ENCODE measurements around the gene TPRG1L.

DNA sequence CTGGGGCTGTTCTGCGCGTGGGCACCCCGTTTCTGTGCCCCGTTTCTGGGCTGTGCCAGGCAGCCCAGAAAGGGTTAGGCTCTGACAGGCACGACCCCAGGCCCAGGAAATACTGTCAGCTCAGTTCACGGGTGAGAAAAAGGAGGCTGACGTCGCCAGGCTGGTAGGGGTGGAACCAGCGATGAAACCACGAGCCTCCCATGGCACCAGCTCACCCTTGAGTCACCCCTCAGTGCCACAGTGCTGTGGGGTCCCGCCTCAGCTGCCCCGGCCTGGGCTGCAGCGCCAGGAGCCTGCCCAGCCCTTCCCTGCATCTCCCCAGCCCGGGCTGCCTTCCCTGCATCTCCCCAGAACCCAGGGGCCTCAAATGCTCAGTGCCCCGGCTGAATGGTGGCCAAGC lies 25.0 kb upstream of the TPRG1L start:
- TF ChIP-seq, protein P1, sequence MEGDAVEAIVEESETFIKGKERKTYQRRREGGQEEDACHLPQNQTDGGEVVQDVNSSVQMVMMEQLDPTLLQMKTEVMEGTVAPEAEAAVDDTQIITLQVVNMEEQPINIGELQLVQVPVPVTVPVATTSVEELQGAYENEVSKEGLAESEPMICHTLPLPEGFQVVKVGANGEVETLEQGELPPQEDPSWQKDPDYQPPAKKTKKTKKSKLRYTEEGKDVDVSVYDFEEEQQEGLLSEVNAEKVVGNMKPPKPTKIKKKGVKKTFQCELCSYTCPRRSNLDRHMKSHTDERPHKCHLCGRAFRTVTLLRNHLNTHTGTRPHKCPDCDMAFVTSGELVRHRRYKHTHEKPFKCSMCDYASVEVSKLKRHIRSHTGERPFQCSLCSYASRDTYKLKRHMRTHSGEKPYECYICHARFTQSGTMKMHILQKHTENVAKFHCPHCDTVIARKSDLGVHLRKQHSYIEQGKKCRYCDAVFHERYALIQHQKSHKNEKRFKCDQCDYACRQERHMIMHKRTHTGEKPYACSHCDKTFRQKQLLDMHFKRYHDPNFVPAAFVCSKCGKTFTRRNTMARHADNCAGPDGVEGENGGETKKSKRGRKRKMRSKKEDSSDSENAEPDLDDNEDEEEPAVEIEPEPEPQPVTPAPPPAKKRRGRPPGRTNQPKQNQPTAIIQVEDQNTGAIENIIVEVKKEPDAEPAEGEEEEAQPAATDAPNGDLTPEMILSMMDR (IDR thresholded peaks at IDR 0.05; ENCODE audit: borderline replicate concordance, extremely low read depth, low read length, poor library complexity, severe bottlenecking) = no peak
- TF ChIP-seq EZH2 (IDR thresholded peaks at IDR 0.05; ENCODE audit: borderline replicate concordance, low read depth, low read length, severe bottlenecking) = no peak

All from DND-41 (cell line).